Measurements from ENCODE around the gene CYP2C18.

The CYP2C18 gene

GRCh38 chr10:94780844-94781243 lies 97.3 kb downstream of the CYP2C18 start:
- no peaks in the 10 kb centered on the region for H3K36me3 Mint-ChIP-seq (ENCODE audit: low read depth)
- no peak overlapping the region for H3K27ac Mint-ChIP-seq
- no peak overlapping the region for H3K4me3 Mint-ChIP-seq
- H3K4me1 Mint-ChIP-seq (ENCODE audit: low read depth), result no peaks in the 10 kb centered on the region
- no peaks in the 10 kb centered on the region for H3K27me3 Mint-ChIP-seq (ENCODE audit: low read depth)
- H3K9me3 Mint-ChIP-seq, result peaks cover under 1% of the 10 kb centered on the region
- DNase-seq (ENCODE audit: low spot score), result no peak

GRCh38 chr10:94784256-94784655 lies 100.7 kb downstream of the CYP2C18 start:
- no peaks in the 10 kb centered on the region for H3K4me1 Mint-ChIP-seq (ENCODE audit: low read depth)

GRCh38 chr10:94785211-94785610 lies 101.7 kb downstream of the CYP2C18 start:
- Mint-ChIP-seq H3K4me3 (no peak overlapping the region), H3K36me3 (ENCODE audit: low read depth) (no peaks in the 10 kb centered on the region), H3K27ac (no peak overlapping the region), H3K9me3 (peaks cover 3% of the 10 kb centered on the region), H3K27me3 (ENCODE audit: low read depth) (no peaks in the 10 kb centered on the region), H3K4me1 (ENCODE audit: low read depth) (no peaks in the 10 kb centered on the region)
- no peak for DNase-seq (ENCODE audit: low spot score)

More at GRCh38 chr10:94784256-94784655, 100.7 kb downstream of the CYP2C18 start:
- H3K4me3 Mint-ChIP-seq, result no peak overlapping the region
- no peaks in the 10 kb centered on the region for H3K36me3 Mint-ChIP-seq (ENCODE audit: low read depth)
- H3K9me3 Mint-ChIP-seq, result peaks cover 3% of the 10 kb centered on the region
- H3K27me3 Mint-ChIP-seq (ENCODE audit: low read depth), result no peaks in the 10 kb centered on the region
- no peak overlapping the region for H3K27ac Mint-ChIP-seq
- DNase-seq (ENCODE audit: low spot score), result no peak
